HG02938 (cell line): ENCODE results near the gene ATOH8.

Experiments
- ATAC-seq: cut with Tn5 transposase; IDR thresholded peaks from one replicate; pipeline ENCODE4 v1.9.1; 2021; ENCODE audit warnings: mild to moderate bottlenecking, moderate library complexity; ENCODE audit not compliant: unreplicated experiment

Gene ATOH8

GRCh38 chr2:85754313-85755095, 713 bp downstream of the ATOH8 start:
- no peak for ATAC-seq

GRCh38 chr2:85755122-85756027, 1.6 kb downstream of the ATOH8 start:
- ATAC-seq, result no peak

DNA sequence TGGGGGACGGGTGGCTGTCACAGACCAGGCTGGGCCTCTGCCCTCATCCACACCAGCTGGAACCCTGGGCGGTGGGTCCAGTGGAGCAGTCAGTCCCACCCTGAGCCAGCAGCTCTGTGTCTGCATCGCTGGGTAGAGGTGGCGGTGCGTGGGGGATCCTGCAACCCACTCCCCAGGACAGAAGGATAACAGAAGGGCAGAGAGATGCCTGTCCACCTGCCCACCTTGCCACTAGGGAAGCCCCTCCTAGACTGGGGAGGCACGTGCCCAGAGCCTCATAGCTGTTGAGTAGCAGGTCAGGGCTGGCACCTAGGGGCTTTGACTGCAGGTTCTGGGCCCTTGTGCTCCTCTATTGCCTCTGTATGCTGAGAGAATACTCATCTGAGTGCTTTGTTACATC, 2.4 kb downstream of the ATOH8 start:
- no peak for ATAC-seq

DNA sequence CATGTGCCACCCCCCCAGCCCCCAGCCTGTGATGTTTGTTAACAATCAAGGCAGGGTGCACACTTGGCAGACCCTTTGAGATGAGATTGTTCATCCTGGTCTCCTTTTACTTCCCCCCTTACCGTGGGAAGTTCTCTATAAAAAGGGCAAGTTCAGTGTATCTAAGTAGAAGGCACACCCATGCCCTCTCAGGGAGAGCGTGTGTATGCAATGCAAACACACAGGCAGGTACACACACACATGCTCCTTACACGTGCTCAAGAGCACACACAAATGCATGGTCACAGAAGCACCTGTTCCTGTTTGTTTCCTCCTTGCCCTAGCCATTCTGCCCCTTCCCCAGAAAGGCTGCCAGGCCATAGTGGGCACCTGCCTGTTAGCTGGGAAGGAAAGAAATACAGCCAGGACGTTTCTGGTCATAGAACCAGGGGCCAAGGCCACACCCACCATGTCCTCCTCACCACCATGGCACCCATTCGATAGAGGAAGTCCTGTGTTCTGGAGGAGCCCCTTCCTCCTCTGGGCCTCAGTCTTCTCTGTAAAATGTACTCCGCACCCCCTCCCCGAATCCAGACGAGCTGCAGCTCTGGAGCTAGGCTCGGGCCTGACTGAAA, 3.1 kb downstream of the ATOH8 start:
- ATAC-seq, result no peak

GRCh38 chr2:85757860-85758259, 4.1 kb downstream of the ATOH8 start:
- no peak for ATAC-seq

GRCh38 chr2:85758361-85759256, 4.8 kb downstream of the ATOH8 start:
- ATAC-seq, result no peak

- ATAC-seq, result no peak
Measured at GRCh38 chr2:85759257-85759613, 5.4 kb downstream of the ATOH8 start.

DNA sequence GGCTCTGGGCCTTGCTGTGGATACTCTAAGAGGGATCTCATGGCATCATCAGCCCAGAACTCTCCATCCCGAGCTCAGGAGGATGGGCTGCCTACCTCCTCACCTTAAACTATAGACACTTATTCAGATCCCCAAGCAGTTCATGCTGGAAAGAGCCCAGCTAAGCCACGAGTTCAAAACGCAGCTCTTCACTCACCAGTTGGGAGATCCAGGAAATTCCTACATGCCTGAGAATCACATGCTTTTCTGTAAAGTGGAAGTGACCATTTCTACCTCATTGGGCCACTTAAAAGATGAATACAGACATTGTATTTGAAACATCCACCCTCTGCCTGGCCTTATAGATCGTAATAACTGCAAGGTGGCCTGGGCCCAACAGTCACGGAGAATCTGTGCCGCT, 6.6 kb downstream of the ATOH8 start:
- ATAC-seq, result no peak

DNA sequence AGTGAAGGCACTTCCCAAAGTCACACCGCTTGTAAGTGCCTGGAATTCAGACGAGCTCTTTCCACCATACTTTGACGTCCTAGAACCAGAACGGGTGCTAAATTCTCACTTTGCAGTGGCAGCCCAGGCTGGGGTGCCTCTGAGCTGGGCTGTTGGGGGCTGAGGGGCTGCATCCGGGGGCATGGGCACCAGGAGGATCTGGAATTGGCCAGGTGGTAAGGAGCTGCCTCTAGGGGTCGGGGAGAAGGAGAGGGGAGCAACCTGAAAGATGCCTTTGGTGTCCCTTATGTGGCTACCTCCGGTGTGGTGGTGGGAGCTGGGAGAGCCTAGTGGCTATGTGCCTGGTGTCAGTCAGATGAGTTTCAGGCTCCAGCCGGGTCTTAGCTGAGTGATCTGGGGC, 7.1 kb downstream of the ATOH8 start:
- no peak for ATAC-seq

DNA sequence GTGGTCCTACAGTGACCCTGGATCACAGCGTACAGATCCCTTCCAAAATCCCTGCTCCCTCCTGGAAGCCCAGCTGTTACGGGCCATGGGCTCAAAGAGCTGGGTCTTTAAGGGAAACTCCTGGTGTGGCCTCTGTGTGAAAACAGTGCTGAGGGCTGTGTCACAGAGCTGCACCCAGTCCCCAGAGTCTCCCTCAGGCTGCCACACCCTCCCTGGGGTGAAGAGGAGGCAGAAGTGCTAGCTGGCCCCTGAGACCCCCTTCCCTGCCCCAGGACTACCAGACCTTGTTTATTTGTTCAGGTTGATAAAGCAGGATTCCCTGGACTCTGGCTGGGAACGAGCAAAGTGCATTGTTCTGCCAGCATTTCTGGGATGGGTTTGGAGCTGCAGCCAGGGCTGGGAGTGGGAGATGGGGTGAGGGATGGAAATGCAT, 7.7 kb downstream of the ATOH8 start:
- no peak for ATAC-seq

- no peak for ATAC-seq
Measured at GRCh38 chr2:85761946-85762345, 8.2 kb downstream of the ATOH8 start.

- ATAC-seq, result no peak
Measured at GRCh38 chr2:85763132-85763531, 9.3 kb downstream of the ATOH8 start.

DNA sequence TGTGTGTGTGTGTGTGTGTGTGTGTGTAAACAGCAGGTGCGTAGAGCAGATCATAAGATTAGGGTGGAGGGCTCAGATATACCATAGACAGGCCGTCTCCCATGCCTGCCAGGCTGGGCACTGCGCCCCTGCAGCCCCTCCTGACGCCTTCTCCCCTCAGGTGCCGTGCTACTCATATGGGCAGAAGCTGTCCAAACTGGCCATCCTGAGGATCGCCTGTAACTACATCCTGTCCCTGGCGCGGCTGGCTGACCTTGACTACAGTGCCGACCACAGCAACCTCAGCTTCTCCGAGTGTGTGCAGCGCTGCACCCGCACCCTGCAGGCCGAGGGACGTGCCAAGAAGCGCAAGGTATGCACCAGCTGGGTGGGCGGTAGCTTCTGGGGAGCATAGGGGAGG, 10.0 kb downstream of the ATOH8 start:
- ATAC-seq, result no peak

- ATAC-seq, result no peak
Measured at GRCh38 chr2:85765081-85765731, 11.4 kb downstream of the ATOH8 start.

- ATAC-seq, result no peak
Measured at GRCh38 chr2:85766229-85766628, 12.4 kb downstream of the ATOH8 start.

GRCh38 chr2:85767803-85768665, 14.2 kb downstream of the ATOH8 start:
- no peak for ATAC-seq

DNA sequence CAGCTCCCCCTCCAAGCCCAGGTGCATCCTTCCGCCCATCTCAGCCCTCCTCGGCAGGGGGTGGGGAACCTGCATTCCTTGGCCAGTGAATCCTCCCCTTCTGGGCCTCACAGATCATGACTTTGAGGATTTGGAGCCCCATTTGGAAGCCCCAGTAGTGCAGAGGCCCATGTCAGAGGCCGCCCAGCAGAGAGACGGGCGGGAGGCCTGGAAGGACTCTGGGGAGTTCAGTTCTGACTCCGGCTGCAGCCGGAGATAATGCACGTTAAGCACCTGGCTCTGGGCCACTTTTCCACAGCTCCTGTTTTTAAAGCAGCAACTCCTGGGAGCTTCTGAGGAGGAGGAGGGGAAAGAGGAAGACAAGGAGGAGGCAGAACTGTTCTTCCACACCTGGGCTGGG, 14.9 kb downstream of the ATOH8 start:
- ATAC-seq, result no peak

- ATAC-seq, result no peak
Measured at GRCh38 chr2:85769236-85769982, 15.6 kb downstream of the ATOH8 start.

- no peak for ATAC-seq
Measured at GRCh38 chr2:85769983-85770362, 16.2 kb downstream of the ATOH8 start.
